Fibroblast of lung (primary cell): ENCODE results near the gene KIF25.

ENCODE experiments used
- CTCF ChIP-seq, 2 donors: IDR thresholded peaks in 1 of 2; conservative IDR thresholded peaks in 1 of 2; 1 replicate in 1 of 2; 2 replicates in 1 of 2; pipeline ENCODE4 v1.5.1; 2011 to 2012; ENCODE audit warnings: low read length in 2 of 2, control low read depth in 1 of 2, inconsistent platforms in 1 of 2, low read depth in 1 of 2, mild to moderate bottlenecking in 1 of 2
- EZH2 ChIP-seq: IDR thresholded peaks from 2 replicates; pipeline ENCODE4 v1.5.1; 2012; ENCODE audit warnings: low read length, control low read depth, mild to moderate bottlenecking; ENCODE audit errors: missing control alignments

- TF ChIP-seq CTCF (conservative IDR thresholded peaks at IDR 0.05 in 1 of 2, IDR thresholded peaks at IDR 0.05 in 1 of 2; ENCODE audit: low read depth in 1 of 2, low read length in 2 of 2) (no peak), EZH2 (no peak)
Observed at GRCh38 chr6:168073937-168074730, 76.7 kb downstream of the KIF25 start.
